Gastrocnemius medialis (tissue), 4 donors: ENCODE measurements around the gene RANBP2.

ENCODE experiments used
- CTCF ChIP-seq, 5 experiments: fragments of 450-650 bp in 3 of 5; fragments of 200-600 bp in 2 of 5; sonication (generic) in 2 of 5; IDR thresholded peaks in 4 of 5; conservative IDR thresholded peaks in 1 of 5; 1 replicate in 4 of 5; 2 replicates in 1 of 5; pipeline ENCODE4 v1.5.1; 2016 to 2019; ENCODE audit warnings: antibody characterized with exemption in 5 of 5, mild to moderate bottlenecking in 3 of 5, moderate library complexity in 3 of 5
- POLR2A ChIP-seq, 2 donors: fragments of 450-650 bp; IDR thresholded peaks; one replicate each; pipeline ENCODE4 v1.6.1; 2017; ENCODE audit warnings: antibody characterized with exemption in 2 of 2, mild to moderate bottlenecking in 2 of 2, moderate library complexity in 2 of 2

- TF ChIP-seq CTCF (IDR thresholded peaks at IDR 0.05 in 4 of 5, conservative IDR thresholded peaks at IDR 0.05 in 1 of 5) = no peak
- no peak for TF ChIP-seq POLR2A (IDR thresholded peaks at IDR 0.05)
Measured at GRCh38 chr2:108813732-108814131, 94.5 kb downstream of the RANBP2 start.
